A549 (cell line): ENCODE results near the gene NMRAL1.

ENCODE experiments used
- CHD2 ChIP-seq: fragments of 150-350 bp; IDR thresholded peaks from 2 replicates; pipeline ENCODE4 v1.6.1; 2014; ENCODE audit warnings: low read length; ENCODE audit not compliant: partially characterized antibody
- ESRRA ChIP-seq: fragments of 150-350 bp; IDR thresholded peaks from 2 replicates; pipeline ENCODE4 v1.6.1; 2014; ENCODE audit warnings: mild to moderate bottlenecking, low read length, borderline replicate concordance
- KDM5A ChIP-seq: fragments of 200-600 bp; sonication (generic); IDR thresholded peaks from 2 replicates; pipeline ENCODE4 v1.6.1; 2016; ENCODE audit warnings: antibody characterized with exemption, mild to moderate bottlenecking
- MAZ ChIP-seq: fragments of 150-350 bp; IDR thresholded peaks from 2 replicates; pipeline ENCODE4 v1.6.1; 2014; ENCODE audit warnings: antibody characterized with exemption, low read depth, low read length, borderline replicate concordance
- MYC ChIP-seq: IDR thresholded peaks from 2 replicates; pipeline ENCODE4 v1.6.1; 2012; ENCODE audit warnings: mild to moderate bottlenecking, inconsistent platforms, low read length, improper control_type of control experiment, borderline replicate concordance
- NFE2L2 ChIP-seq: fragments of 150-350 bp; conservative IDR thresholded peaks from 2 replicates; pipeline ENCODE4 v1.6.1; 2014; ENCODE audit warnings: low read length
- POLR2A ChIP-seq: IDR thresholded peaks from 2 replicates; pipeline ENCODE4 v1.6.1; 2012; ENCODE audit warnings: mild to moderate bottlenecking, low read length
- RFX5 ChIP-seq: fragments of 450-650 bp; IDR thresholded peaks from 2 replicates; pipeline ENCODE4 v1.7.1; 2014; ENCODE audit warnings: antibody characterized with exemption, mild to moderate bottlenecking, moderate library complexity
- USF2 ChIP-seq: fragments of 450-650 bp; IDR thresholded peaks from 2 replicates; pipeline ENCODE4 v1.6.1; 2014; ENCODE audit warnings: antibody characterized with exemption
- ZNF302 ChIP-seq: fragments of 250-450 bp; sonication (Bioruptor Pico); IDR thresholded peaks from 2 replicates; pipeline ENCODE4 v1.9.0; 2021; ENCODE audit warnings: inconsistent platforms, mild to moderate bottlenecking, moderate library complexity
- TF ChIP-seq, protein P1 (sequence below): fragments of >200 bp; sonication (Bioruptor Twin); formaldehyde crosslinking; IDR thresholded peaks from 3 replicates; pipeline ENCODE4 v1.5.1; 2016
- TF ChIP-seq, protein P2 (sequence below): fragments of 250-450 bp; sonication (Bioruptor Pico); IDR thresholded peaks from 2 replicates; pipeline ENCODE4 v1.5.0; 2021; ENCODE audit warnings: mild to moderate bottlenecking, moderate library complexity, borderline replicate concordance

- TF ChIP-seq, protein P1, sequence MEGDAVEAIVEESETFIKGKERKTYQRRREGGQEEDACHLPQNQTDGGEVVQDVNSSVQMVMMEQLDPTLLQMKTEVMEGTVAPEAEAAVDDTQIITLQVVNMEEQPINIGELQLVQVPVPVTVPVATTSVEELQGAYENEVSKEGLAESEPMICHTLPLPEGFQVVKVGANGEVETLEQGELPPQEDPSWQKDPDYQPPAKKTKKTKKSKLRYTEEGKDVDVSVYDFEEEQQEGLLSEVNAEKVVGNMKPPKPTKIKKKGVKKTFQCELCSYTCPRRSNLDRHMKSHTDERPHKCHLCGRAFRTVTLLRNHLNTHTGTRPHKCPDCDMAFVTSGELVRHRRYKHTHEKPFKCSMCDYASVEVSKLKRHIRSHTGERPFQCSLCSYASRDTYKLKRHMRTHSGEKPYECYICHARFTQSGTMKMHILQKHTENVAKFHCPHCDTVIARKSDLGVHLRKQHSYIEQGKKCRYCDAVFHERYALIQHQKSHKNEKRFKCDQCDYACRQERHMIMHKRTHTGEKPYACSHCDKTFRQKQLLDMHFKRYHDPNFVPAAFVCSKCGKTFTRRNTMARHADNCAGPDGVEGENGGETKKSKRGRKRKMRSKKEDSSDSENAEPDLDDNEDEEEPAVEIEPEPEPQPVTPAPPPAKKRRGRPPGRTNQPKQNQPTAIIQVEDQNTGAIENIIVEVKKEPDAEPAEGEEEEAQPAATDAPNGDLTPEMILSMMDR, result no peak
- no peak for TF ChIP-seq CHD2
- TF ChIP-seq MYC, result no peak
- no peak for TF ChIP-seq USF2
- no peak for TF ChIP-seq POLR2A
- TF ChIP-seq, protein P2, sequence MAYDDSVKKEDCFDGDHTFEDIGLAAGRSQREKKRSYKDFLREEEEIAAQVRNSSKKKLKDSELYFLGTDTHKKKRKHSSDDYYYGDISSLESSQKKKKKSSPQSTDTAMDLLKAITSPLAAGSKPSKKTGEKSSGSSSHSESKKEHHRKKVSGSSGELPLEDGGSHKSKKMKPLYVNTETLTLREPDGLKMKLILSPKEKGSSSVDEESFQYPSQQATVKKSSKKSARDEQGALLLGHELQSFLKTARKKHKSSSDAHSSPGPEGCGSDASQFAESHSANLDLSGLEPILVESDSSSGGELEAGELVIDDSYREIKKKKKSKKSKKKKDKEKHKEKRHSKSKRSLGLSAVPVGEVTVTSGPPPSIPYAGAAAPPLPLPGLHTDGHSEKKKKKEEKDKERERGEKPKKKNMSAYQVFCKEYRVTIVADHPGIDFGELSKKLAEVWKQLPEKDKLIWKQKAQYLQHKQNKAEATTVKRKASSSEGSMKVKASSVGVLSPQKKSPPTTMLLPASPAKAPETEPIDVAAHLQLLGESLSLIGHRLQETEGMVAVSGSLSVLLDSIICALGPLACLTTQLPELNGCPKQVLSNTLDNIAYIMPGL (CRISPR knock-in tag), result no peak
- no peak for TF ChIP-seq KDM5A
- TF ChIP-seq MAZ, result no peak
- no peak for TF ChIP-seq ESRRA
- TF ChIP-seq NFE2L2, result no peak
- no peak for TF ChIP-seq RFX5
- no peak for TF ChIP-seq ZNF302 (CRISPR knock-in tag)
Observed at GRCh38 chr16:4494746-4495490, 20.5 kb upstream of the NMRAL1 start.
